ENCODE measurements around the gene DGKZ. TPM values are rescaled to one million over a fixed set of nuclear protein-coding genes. Genes with fewer than 3 reads are reported as not detected.
A peak's percentile ranks its signal among the peaks of the same experiment; 100 is the strongest.
"Not testable (repeated sequence)": the region's sequence is repeated elsewhere in the genome, so short reads cannot be mapped to it uniquely, and the experiment has no call there.

DGKZ gene
- total RNA-seq, 2 donors from 2014 or later, result 79.4 to 86.4 TPM

GRCh38 chr11:46367916-46368267, 20.6 kb downstream of the DGKZ start:
- no peak for DNase-seq
- Histone ChIP-seq H3K4me3 (no peak overlapping the region), H3K27ac (peak overlapping the region in 1 of 4 donors; percentile 17), H3K9me3 (no peaks in the 10 kb centered on the region), H3K27me3 (no peaks in the 10 kb centered on the region), H3K36me3 (replicated peaks in 1 of 2; ENCODE audit: insufficient read depth in 1 of 2, low read depth in 2 of 2) (peaks cover 0 to 9% of the 10 kb centered on the region in 2 donors), H3K4me1 (peaks cover 15% of the 10 kb centered on the region)
- ATAC-seq, result no peak
- intact Hi-C loops (cut with DNase I), result no loop called here
- TF ChIP-seq CTCF (IDR thresholded peaks at IDR 0.05) (peak in 2 of 7 experiments; percentile 16 to 17), POLR2A (IDR thresholded peaks at IDR 0.05) (no peak)
- 78 to 92% methylated on average over 2 to 11 of the region's 12 CpGs for WGBS, 2 donors

GRCh38 chr11:46369458-46370152, 22.3 kb downstream of the DGKZ start:
- DNase-seq, result peak in 3 of 4 donors; percentile 51 to 56 (median 53)
- intact Hi-C loops (cut with DNase I), result no loop called here

DNA sequence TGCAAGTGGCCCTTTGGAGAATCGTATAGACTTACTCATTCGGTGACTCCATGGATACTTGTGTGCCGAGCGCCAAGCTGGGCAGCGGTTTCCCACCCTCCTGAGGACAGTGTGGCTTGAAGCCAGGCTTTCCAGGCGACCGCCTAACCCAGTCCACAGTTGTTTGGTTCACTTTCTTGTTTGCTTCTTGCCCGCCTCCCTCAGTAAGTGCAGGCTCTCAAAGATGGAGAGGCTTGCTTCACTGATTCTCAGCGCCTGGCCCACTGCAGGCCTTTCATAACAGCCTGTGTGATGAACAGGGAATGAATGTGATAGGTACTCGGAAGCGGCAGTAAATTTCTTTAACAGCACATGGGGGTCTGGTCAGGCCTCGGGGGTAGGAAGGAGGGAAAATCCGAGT, 23.0 kb downstream of the DGKZ start:
- H3K9me3 ChIP-seq, result no peaks in the 10 kb centered on the region
- peaks cover 2 to 23% of the 10 kb centered on the region in 2 donors for H3K36me3 ChIP-seq (replicated peaks in 1 of 2; ENCODE audit: insufficient read depth in 1 of 2, low read depth in 2 of 2)
- no peak for TF ChIP-seq POLR2A (IDR thresholded peaks at IDR 0.05)
- no peak for TF ChIP-seq CTCF (IDR thresholded peaks at IDR 0.05)
- H3K27me3 ChIP-seq, result no peaks in the 10 kb centered on the region
- H3K27ac ChIP-seq, result no peak overlapping the region
- DNase-seq (no peak), ATAC-seq (no peak)
- intact Hi-C loops (cut with DNase I), result no loop called here
- no peak overlapping the region for H3K4me3 ChIP-seq
- H3K4me1 ChIP-seq, result no peaks in the 10 kb centered on the region
- WGBS, 2 donors, result 85 to 87% methylated on average over 13 of the region's 13 CpGs

More at GRCh38 chr11:46369458-46370152, 22.3 kb downstream of the DGKZ start:
- ATAC-seq, result peak; percentile 45
- WGBS, 2 donors, result 69 to 86% methylated on average over 2 to 23 of the region's 25 CpGs
- TF ChIP-seq POLR2A (IDR thresholded peaks at IDR 0.05) (no peak), CTCF (IDR thresholded peaks at IDR 0.05) (peak; percentile 56 to 73 (median 67))
- H3K4me1 ChIP-seq, result no peaks in the 10 kb centered on the region
- no peak overlapping the region for H3K4me3 ChIP-seq
- H3K27ac ChIP-seq, result no peak overlapping the region
- H3K27me3 ChIP-seq, result no peaks in the 10 kb centered on the region
- no peaks in the 10 kb centered on the region for H3K9me3 ChIP-seq
- H3K36me3 ChIP-seq (replicated peaks in 1 of 2; ENCODE audit: insufficient read depth in 1 of 2, low read depth in 2 of 2), result peaks cover 0 to 16% of the 10 kb centered on the region in 2 donors

GRCh38 chr11:46371262-46371661, 24.0 kb downstream of the DGKZ start:
- H3K36me3 ChIP-seq (replicated peaks in 1 of 2; ENCODE audit: insufficient read depth in 1 of 2, low read depth in 2 of 2), result peaks cover 12 to 29% of the 10 kb centered on the region in 2 donors
- H3K9me3 ChIP-seq; H3K4me3 ChIP-seq; H3K27ac ChIP-seq; DNase-seq; ATAC-seq; H3K4me1 ChIP-seq; intact Hi-C loops (cut with DNase I); H3K27me3 ChIP-seq: not testable (repeated sequence)
- 93% methylated on average over 9 to 19 of the region's 19 CpGs for WGBS, 2 donors

DNA sequence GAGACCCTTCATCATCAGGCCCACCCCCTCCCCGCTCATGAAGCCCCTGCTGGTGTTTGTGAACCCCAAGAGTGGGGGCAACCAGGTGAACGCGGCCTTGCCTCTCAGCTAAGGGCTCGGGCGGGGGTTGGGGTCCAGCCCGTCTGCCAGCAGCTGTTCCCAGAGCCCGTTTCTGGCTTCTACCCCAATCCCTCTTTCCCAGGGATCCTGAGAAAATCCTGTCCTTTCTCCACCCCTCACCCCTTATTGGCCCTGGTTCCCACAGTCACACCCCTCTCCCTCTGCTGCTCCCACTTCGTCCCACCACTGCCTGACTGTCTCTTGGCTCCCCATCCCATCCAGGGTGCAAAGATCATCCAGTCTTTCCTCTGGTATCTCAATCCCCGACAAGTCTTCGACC, 24.8 kb downstream of the DGKZ start:
- H3K36me3 ChIP-seq (replicated peaks in 1 of 2; ENCODE audit: insufficient read depth in 1 of 2, low read depth in 2 of 2), result peaks cover 13 to 32% of the 10 kb centered on the region in 2 donors
- no peak for DNase-seq

DNA sequence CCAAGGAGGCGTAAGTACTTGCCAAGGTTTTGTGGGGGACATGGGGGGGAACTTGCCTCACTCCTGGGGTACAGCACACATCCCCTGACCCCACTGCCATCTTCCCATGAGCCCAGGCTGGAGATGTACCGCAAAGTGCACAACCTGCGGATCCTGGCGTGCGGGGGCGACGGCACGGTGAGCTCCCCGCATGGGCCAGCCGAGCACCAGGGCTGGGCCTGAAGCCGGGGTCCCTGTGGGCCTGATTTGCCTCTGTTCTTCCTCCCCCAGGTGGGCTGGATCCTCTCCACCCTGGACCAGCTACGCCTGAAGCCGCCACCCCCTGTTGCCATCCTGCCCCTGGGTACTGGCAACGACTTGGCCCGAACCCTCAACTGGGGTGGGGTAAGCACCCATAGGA, 25.2 kb downstream of the DGKZ start:
- H3K27me3 ChIP-seq; intact Hi-C loops (cut with DNase I); H3K9me3 ChIP-seq; H3K4me1 ChIP-seq; ATAC-seq; DNase-seq; H3K27ac ChIP-seq; H3K4me3 ChIP-seq: not testable (repeated sequence)
- peaks cover 13 to 32% of the 10 kb centered on the region in 2 donors for H3K36me3 ChIP-seq (replicated peaks in 1 of 2; ENCODE audit: insufficient read depth in 1 of 2, low read depth in 2 of 2)
- 88 to 94% methylated on average over 5 to 15 of the region's 15 CpGs for WGBS, 2 donors

More for the DNA sequence above, 24.8 kb downstream of the DGKZ start:
- intact Hi-C loops (cut with DNase I), result no loop called here
- no peak overlapping the region for H3K4me3 ChIP-seq
- no peaks in the 10 kb centered on the region for H3K27me3 ChIP-seq
- no peak for ATAC-seq
- TF ChIP-seq POLR2A (IDR thresholded peaks at IDR 0.05) (no peak), CTCF (IDR thresholded peaks at IDR 0.05) (no peak)
- H3K4me1 ChIP-seq, result no peaks in the 10 kb centered on the region
- WGBS, 2 donors, result 73 to 93% methylated on average over 9 to 10 of the region's 10 CpGs
- no peak overlapping the region for H3K27ac ChIP-seq
- no peaks in the 10 kb centered on the region for H3K9me3 ChIP-seq
